Epithelial cell of esophagus (primary cell): Measurements from ENCODE around the gene U2AF2.

Experiments used
- DNase-seq: peaks from one replicate; pipeline ENCODE4 v3.0.0; 2010; ENCODE audit warnings: low read depth
- H3K4me3 ChIP-seq: 2 replicates; pipeline ENCODE4 v1.5.1; 2011; ENCODE audit warnings: mild to moderate bottlenecking, low read length, control low read depth
- CTCF ChIP-seq: IDR thresholded peaks from 2 replicates; pipeline ENCODE4 v1.5.1; 2011; ENCODE audit warnings: low read depth, mild to moderate bottlenecking, low read length, control low read depth, inconsistent platforms; ENCODE audit not compliant: insufficient read depth; ENCODE audit errors: missing control alignments

U2AF2 gene

DNA sequence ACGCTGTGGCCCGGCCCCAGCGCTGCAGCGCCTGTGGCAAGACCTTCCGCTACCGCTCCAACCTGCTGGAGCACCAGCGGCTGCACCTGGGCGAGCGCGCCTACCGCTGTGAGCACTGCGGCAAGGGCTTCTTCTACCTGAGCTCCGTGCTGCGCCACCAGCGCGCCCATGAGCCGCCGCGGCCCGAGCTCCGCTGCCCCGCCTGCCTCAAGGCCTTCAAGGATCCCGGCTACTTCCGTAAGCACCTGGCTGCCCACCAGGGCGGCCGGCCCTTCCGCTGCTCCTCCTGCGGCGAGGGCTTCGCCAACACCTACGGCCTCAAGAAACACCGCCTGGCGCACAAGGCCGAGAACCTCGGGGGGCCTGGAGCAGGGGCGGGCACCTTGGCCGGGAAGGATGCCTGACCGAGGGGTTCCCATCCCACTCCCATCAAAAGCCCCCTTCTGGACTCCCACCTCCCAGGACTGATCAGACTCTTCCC is 38.4 kb upstream of the U2AF2 start:
- TF ChIP-seq CTCF: no peak
- no peak overlapping the region for H3K4me3 ChIP-seq
- DNase-seq: no peak

- H3K4me3 ChIP-seq: no peak overlapping the region
- no peak for TF ChIP-seq CTCF
- no peak for DNase-seq
These were observed 37.4 kb upstream of the U2AF2 start for GRCh38 chr19:55617426-55617825.

GRCh38 chr19:55618426-55618825 is 36.4 kb upstream of the U2AF2 start:
- TF ChIP-seq CTCF: no peak
- no peak for DNase-seq
- H3K4me3 ChIP-seq: no peak overlapping the region

GRCh38 chr19:55619286-55619685 is 35.5 kb upstream of the U2AF2 start:
- TF ChIP-seq CTCF: no peak
- DNase-seq: no peak
- no peak overlapping the region for H3K4me3 ChIP-seq

DNA sequence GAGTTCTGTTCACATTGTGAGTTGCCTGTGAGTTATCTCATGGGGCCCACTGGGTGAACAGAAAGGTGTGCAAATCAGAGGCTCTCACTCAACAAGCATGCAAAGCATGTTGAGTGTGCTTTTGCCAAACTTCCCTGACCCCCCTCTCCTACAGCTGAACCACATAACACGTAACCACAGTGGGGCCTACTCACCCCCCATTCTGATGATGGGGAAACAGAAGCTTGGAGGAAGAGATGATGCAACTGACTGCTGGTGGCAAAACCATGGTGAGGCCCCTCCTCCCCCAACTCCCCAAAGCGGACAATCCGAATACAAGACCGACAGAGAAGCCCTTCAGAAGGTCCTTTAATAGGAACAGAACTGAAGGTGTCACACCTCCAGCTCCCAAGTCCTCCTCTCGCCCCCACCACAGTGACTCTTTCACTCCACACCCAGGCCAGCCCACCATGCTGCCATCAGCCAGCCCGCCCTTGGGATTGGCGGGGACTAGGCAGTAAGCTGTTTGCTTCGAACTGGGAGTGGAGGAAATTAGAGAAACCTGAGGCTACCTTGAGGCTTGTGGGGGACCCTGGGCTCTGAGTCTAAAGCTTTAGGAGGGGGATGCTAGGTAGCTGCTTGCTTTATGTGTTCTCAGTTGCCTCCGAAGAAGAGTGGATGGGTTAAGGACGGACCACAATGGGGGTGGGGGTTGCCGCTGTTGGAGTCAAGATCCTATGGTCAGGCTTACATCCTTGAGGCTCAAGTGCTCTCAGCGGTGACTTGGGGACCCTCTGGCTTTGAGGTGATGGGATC is 34.2 kb upstream of the U2AF2 start:
- no peak for TF ChIP-seq CTCF
- DNase-seq: no peak
- no peak overlapping the region for H3K4me3 ChIP-seq

GRCh38 chr19:55621205-55621672 is 33.6 kb upstream of the U2AF2 start:
- DNase-seq: no peak
- no peak overlapping the region for H3K4me3 ChIP-seq
- no peak for TF ChIP-seq CTCF
